HUES48 (cell line): Measurements from ENCODE around the gene TMEM253.

Experiments
- H3K27ac ChIP-seq: one replicate; pipeline ENCODE4 v1.7.0; 2013; ENCODE audit warnings: low read depth, low read length, inconsistent platforms
- H3K27me3 ChIP-seq: 2 replicates; pipeline ENCODE4 v1.6.1; 2013; ENCODE audit warnings: mild to moderate bottlenecking, low read length; ENCODE audit not compliant: control insufficient read depth, insufficient read depth
- H3K36me3 ChIP-seq: 2 replicates; pipeline ENCODE4 v1.6.1; 2013; ENCODE audit warnings: low read length; ENCODE audit not compliant: control insufficient read depth, insufficient read depth
- H3K4me1 ChIP-seq: 2 replicates; pipeline ENCODE4 v1.6.1; 2013; ENCODE audit warnings: mild to moderate bottlenecking, low read length; ENCODE audit not compliant: control insufficient read depth, insufficient read depth
- H3K4me3 ChIP-seq: 2 replicates; pipeline ENCODE4 v1.5.1; 2013; ENCODE audit warnings: mild to moderate bottlenecking, low read depth, low read length
- H3K9ac ChIP-seq: 2 replicates; pipeline ENCODE4 v1.6.1; 2013; ENCODE audit warnings: mild to moderate bottlenecking, low read depth, low read length, moderate library complexity
- H3K9me3 ChIP-seq: 2 replicates; pipeline ENCODE4 v1.6.1; 2013; ENCODE audit warnings: low read length; ENCODE audit not compliant: control insufficient read depth, insufficient read depth

TMEM253 gene

DNA sequence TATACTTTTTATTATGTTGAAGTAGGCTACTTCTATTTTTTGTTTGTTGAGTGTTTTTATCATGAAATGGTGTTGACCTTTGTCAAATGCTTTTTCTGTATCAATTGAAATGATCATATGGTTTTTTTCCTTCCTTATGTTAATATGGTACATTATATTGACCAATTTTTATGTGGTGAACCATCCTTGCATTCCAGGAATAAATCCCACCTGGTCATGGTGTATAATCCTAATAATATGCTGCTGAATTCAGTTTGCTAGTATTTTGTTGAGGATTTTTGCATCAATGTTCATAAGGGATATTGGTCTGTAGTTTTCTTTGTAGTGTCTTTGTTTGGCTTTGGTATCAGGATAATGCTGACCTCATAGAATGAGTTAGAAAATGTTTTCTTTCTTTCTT, 44.6 kb downstream of the TMEM253 start:
- Histone ChIP-seq H3K9me3 (peaks cover 8% of the 10 kb centered on the region), H3K36me3 (no peaks in the 10 kb centered on the region), H3K9ac (no peak overlapping the region), H3K4me3 (no peak overlapping the region), H3K4me1 (no peaks in the 10 kb centered on the region), H3K27ac (no peak overlapping the region), H3K27me3 (no peaks in the 10 kb centered on the region)

DNA sequence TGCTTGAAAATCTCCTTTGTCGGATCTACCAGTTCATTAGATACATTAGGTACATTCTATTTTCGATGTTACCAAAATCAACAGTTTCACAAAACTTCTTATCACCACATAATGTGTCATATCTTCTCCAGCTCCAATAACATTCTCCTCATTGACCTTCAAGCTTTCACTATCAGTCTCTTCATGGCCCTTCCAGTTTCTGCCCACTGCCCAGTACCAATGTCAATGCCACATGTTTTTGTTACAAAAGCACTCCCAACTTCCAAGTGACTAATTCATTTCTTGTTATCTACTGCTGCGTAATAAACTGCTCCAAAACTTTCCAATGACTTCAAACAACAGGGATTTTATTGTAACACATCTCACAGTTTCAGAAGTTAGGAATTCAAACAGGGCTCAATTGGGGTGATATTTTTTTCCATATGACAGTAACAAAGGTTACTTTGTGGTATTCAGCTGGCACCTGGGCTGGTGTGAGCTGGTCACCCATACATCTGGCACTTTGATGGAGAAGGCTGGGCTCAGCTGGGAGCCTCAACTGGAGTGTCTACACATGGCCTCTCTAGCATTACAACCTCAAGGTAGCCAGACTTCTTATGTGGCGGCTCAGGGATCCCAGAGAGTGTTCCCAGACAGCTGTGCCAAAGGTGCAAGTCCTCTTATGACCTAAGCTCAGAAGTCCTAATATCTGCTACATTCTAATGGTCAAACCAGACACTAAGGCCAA, 48.9 kb downstream of the TMEM253 start:
- Histone ChIP-seq H3K9ac (no peak overlapping the region), H3K27ac (no peak overlapping the region), H3K4me3 (no peak overlapping the region), H3K36me3 (no peaks in the 10 kb centered on the region), H3K9me3 (peaks cover 7% of the 10 kb centered on the region), H3K4me1 (no peaks in the 10 kb centered on the region), H3K27me3 (no peaks in the 10 kb centered on the region)
